DND-41 (cell line): Measurements from ENCODE around the gene PCBP1.

ENCODE experiments used
- ATAC-seq: fragments of 200-7000 bp; cut with Tn5 transposase; 3 replicates; pipeline ENCODE4 v1.9.1; 2021; ENCODE audit warnings: low read depth; ENCODE audit not compliant: insufficient read depth
- DNase-seq: peaks from one replicate; pipeline ENCODE4 v3.0.0-alpha.2; 2020
- H2AFZ ChIP-seq: 2 replicates; pipeline ENCODE4 v1.6.0; 2012; ENCODE audit warnings: low read depth, low read length
- H3K27ac ChIP-seq: 2 replicates; pipeline ENCODE4 v1.5.1; 2012; ENCODE audit warnings: low read length, inconsistent platforms
- H3K27me3 ChIP-seq: fragments of 200-600 bp; sonication (generic); 2 replicates; pipeline ENCODE4 v1.6.0; 2012; ENCODE audit warnings: low read length, mild to moderate bottlenecking, inconsistent platforms; ENCODE audit not compliant: insufficient read depth, poor library complexity
- H3K36me3 ChIP-seq: 2 replicates; pipeline ENCODE4 v1.5.1; 2012; ENCODE audit warnings: low read length, inconsistent platforms; ENCODE audit not compliant: insufficient read depth
- H3K4me1 ChIP-seq: 2 replicates; pipeline ENCODE4 v1.5.1; 2012; ENCODE audit warnings: mild to moderate bottlenecking, low read length; ENCODE audit not compliant: insufficient read depth
- H3K4me2 ChIP-seq: 2 replicates; pipeline ENCODE4 v1.6.0; 2012; ENCODE audit warnings: mild to moderate bottlenecking, moderate library complexity, low read length, inconsistent platforms; ENCODE audit not compliant: insufficient read depth
- H3K4me3 ChIP-seq, 2 experiments: fragments of 200-600 bp in 1 of 2; shearing (Covaris generic) in 1 of 2; 2 replicates each; pipeline ENCODE4 v1.5.1; 2012 to 2016; ENCODE audit warnings: inconsistent platforms in 2 of 2, low read length in 2 of 2, mild to moderate bottlenecking in 2 of 2, low read depth in 1 of 2, moderate library complexity in 1 of 2
- H3K79me2 ChIP-seq: 2 replicates; pipeline ENCODE4 v1.6.0; 2012; ENCODE audit warnings: low read length, inconsistent platforms; ENCODE audit not compliant: insufficient read depth
- H3K9ac ChIP-seq: 2 replicates; pipeline ENCODE4 v1.6.0; 2012; ENCODE audit warnings: low read depth, mild to moderate bottlenecking, inconsistent platforms, low read length, moderate library complexity
- H3K9me3 ChIP-seq: 2 replicates; pipeline ENCODE4 v1.5.1; 2012; ENCODE audit warnings: low read length, moderate library complexity, mild to moderate bottlenecking, inconsistent platforms; ENCODE audit not compliant: insufficient read depth, severe bottlenecking
- H4K20me1 ChIP-seq: 2 replicates; pipeline ENCODE4 v1.6.0; 2012; ENCODE audit warnings: low read length; ENCODE audit not compliant: insufficient read depth
- EZH2 ChIP-seq: IDR thresholded peaks from 3 replicates; pipeline ENCODE4 v1.6.1; 2012; ENCODE audit warnings: borderline replicate concordance, low read depth, mild to moderate bottlenecking, moderate library complexity, low read length, inconsistent platforms; ENCODE audit not compliant: severe bottlenecking
- TF ChIP-seq, protein P1 (sequence below): IDR thresholded peaks from 2 replicates; pipeline ENCODE4 v1.5.1; 2012; ENCODE audit warnings: borderline replicate concordance, low read length, moderate library complexity, mild to moderate bottlenecking; ENCODE audit not compliant: poor library complexity, severe bottlenecking; ENCODE audit errors: extremely low read depth

The PCBP1 gene

DNA sequence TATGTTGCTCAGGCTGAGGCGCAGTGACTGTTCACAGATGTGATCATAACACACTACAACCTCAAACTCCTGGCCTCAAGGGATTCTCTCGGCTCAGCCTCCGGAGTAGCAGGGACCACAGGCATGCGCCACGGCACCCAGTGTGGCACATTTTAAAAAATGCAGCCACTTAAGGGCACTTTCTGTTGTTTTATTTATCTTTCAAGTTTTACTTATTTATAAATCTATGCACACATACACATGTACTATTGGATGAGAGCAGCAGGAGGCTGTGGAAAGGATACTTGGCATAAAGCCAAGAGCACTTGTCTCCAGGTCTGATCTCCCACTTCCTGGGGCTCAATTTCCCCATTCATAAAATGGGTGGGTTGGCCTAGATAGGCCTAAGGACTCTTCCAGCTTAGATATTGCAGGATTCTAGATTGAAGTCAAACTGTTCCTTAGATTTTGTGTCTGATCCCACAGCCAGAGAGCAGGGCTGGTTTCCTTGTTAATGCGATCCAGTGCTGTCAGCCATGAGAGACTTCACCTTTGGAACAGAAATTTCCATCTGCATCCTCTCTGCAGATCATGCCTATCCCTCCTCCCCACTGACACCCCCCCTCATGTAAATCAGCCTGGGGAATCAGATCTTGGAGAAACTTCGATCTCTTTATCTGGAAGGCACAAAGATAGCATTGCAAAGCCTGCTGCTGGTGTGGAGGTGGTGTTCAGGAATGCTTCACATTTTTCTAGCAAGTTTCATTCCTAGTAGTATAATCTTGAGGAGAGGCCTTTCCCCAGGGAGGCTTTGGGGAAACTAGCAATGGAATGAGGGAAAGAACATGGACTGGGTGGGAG is 24.7 kb downstream of the PCBP1 start:
- Histone ChIP-seq H4K20me1 (no peaks in the 10 kb centered on the region), H2AFZ (no peak overlapping the region), H3K4me1 (no peaks in the 10 kb centered on the region), H3K27me3 (no peaks in the 10 kb centered on the region), H3K79me2 (no peaks in the 10 kb centered on the region), H3K9ac (no peak overlapping the region), H3K27ac (no peak overlapping the region; the same call in 1 of the 2 replicates), H3K4me2 (no peak overlapping the region), H3K36me3 (no peaks in the 10 kb centered on the region), H3K9me3 (no peaks in the 10 kb centered on the region), H3K4me3 (no peak overlapping the region)
- TF ChIP-seq, protein P1, sequence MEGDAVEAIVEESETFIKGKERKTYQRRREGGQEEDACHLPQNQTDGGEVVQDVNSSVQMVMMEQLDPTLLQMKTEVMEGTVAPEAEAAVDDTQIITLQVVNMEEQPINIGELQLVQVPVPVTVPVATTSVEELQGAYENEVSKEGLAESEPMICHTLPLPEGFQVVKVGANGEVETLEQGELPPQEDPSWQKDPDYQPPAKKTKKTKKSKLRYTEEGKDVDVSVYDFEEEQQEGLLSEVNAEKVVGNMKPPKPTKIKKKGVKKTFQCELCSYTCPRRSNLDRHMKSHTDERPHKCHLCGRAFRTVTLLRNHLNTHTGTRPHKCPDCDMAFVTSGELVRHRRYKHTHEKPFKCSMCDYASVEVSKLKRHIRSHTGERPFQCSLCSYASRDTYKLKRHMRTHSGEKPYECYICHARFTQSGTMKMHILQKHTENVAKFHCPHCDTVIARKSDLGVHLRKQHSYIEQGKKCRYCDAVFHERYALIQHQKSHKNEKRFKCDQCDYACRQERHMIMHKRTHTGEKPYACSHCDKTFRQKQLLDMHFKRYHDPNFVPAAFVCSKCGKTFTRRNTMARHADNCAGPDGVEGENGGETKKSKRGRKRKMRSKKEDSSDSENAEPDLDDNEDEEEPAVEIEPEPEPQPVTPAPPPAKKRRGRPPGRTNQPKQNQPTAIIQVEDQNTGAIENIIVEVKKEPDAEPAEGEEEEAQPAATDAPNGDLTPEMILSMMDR: no peak
- no peak for TF ChIP-seq EZH2
- ATAC-seq (0 out of 3 replicates have a peak, but pooled peaks have one; percentile 18), DNase-seq (no peak)

DNA sequence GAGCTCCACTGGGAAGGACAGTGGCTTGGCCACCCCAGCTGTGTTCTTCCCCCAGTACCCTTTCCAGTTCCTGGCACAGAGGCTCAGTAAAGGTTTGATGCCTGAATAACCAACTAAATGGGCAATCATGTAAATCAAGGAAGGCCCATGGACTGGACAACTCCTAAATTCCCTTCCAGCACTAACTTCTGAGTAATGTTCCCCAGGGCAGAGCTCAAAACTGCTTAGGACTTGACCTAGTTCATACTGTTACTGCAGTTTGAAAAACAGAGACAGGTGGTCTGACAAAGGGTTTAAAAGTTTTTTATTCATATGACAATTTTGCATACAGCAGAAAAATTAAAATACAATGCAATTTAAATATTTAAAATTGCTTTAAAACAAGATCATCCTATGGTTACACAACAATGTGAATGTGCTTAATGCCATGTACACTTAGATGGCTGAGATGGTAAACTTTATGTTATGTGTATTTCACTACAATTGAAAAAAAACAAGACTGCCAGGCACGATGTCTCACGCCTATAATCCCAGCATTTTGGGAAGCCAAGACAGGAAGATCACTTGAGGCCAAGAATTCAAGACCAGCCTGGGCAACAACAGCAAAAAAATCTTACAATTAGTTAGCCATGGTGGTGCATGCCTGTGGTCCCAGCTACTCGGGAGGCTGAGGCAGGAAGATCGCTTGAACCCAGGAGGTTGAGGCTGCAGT is 26.2 kb downstream of the PCBP1 start:
- H3K4me2 ChIP-seq: no peak overlapping the region
- DNase-seq (no peak), ATAC-seq (no peak)
- H3K9me3 ChIP-seq: no peaks in the 10 kb centered on the region
- H3K4me3 ChIP-seq: no peak overlapping the region
- H3K9ac ChIP-seq: no peak overlapping the region
- no peaks in the 10 kb centered on the region for H3K4me1 ChIP-seq
- H3K27me3 ChIP-seq: no peaks in the 10 kb centered on the region
- no peaks in the 10 kb centered on the region for H3K36me3 ChIP-seq
- no peaks in the 10 kb centered on the region for H3K79me2 ChIP-seq
- H4K20me1 ChIP-seq: no peaks in the 10 kb centered on the region
- H2AFZ ChIP-seq: no peak overlapping the region
- TF ChIP-seq, protein P1: no peak
- H3K27ac ChIP-seq: no peak overlapping the region

DNA sequence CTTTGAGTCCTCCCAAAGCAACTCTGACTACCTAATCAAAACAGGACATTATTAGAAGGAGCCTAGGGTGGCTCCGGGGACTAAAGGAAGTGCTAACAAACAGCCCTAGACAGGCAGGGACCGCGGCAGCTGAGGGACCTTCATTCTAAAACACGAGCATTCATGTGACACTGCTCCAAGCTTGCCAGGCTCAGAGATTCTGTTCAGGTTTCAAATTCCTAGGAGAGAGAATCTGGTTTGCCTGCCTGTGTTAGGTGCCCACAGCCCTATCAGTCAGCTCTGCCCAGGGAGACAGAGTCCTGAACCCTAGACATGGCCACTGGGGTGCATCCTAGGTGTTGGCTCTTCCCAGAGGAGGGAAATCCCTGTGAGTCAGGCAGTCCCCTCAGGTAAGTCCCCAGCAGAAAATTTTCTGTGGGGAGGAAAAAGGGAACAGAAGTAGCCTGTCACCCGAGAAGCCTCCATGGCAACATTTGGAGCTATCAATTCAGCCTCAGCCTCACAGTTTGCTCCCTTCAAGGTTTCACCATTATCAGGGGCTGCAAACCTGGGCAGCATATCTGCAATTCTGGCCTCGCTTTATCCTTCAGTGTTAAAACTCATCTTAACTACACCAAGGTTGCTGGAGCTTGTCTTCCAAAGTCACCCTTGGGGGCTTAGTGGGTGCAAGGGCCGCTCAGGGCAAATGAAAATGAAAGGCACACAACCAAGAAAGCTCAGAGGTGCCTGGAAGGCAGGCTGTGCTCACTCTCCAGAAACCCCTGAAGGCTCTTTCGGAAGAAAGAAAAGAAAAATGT is 28.6 kb downstream of the PCBP1 start:
- Histone ChIP-seq H2AFZ (no peak overlapping the region), H3K36me3 (no peaks in the 10 kb centered on the region), H3K9me3 (no peaks in the 10 kb centered on the region), H3K27ac (no peak overlapping the region), H3K27me3 (no peaks in the 10 kb centered on the region), H3K4me2 (no peak overlapping the region), H3K4me3 (no peak overlapping the region), H3K9ac (no peak overlapping the region), H3K4me1 (peaks cover 6% of the 10 kb centered on the region), H3K79me2 (no peaks in the 10 kb centered on the region), H4K20me1 (no peaks in the 10 kb centered on the region)
- TF ChIP-seq, protein P1: no peak
- no peak for TF ChIP-seq EZH2
- no peak for ATAC-seq
- DNase-seq: no peak
